OCI-LY3 (cell line): Measurements from ENCODE around the gene IFT43.
"Not testable (repeated sequence)": the region's sequence is repeated elsewhere in the genome, so short reads cannot be mapped to it uniquely, and the experiment has no call there.

Experiments
- EZH2phosphoT487 ChIP-seq: fragments of 200-600 bp; shearing (Covaris generic); IDR thresholded peaks from 2 replicates; pipeline ENCODE4 v1.6.1; 2018; ENCODE audit warnings: antibody characterized with exemption, mixed run types, low read depth
- TF ChIP-seq, protein P1 (sequence below): fragments of 200-600, 300-600 bp; sonication (generic); IDR thresholded peaks from 2 replicates; pipeline ENCODE4 v1.5.1; 2014; ENCODE audit warnings: antibody characterized with exemption, low read length, low read depth

DNA sequence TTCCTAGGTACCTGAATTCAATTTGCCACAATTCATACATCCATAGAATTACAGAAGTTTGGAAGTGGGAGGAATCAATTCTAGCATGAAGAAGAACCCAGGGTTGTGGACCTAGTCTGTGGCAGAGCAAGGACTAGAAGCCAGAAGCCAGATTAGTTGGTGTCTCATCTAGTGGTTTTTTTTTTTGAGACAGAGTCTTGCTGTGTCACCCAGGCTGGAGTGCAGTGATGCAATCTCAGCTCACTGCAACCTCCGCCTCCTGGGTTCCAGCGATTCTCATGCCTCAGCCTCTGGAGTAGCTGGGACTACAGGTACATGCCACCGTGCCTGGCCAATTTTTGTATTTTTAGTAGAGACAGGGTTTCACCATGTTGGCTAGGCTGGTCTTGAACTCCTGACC lies 24.1 kb downstream of the IFT43 start:
- TF ChIP-seq, protein P1, sequence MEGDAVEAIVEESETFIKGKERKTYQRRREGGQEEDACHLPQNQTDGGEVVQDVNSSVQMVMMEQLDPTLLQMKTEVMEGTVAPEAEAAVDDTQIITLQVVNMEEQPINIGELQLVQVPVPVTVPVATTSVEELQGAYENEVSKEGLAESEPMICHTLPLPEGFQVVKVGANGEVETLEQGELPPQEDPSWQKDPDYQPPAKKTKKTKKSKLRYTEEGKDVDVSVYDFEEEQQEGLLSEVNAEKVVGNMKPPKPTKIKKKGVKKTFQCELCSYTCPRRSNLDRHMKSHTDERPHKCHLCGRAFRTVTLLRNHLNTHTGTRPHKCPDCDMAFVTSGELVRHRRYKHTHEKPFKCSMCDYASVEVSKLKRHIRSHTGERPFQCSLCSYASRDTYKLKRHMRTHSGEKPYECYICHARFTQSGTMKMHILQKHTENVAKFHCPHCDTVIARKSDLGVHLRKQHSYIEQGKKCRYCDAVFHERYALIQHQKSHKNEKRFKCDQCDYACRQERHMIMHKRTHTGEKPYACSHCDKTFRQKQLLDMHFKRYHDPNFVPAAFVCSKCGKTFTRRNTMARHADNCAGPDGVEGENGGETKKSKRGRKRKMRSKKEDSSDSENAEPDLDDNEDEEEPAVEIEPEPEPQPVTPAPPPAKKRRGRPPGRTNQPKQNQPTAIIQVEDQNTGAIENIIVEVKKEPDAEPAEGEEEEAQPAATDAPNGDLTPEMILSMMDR: not testable (repeated sequence)
- not testable (repeated sequence) for TF ChIP-seq EZH2phosphoT487
